K562 (cell line): Measurements from ENCODE around the gene GFRA1. TPM values are rescaled to one million over a fixed set of nuclear protein-coding genes. Genes with fewer than 3 reads are reported as not detected.

Source experiments
- ATAC-seq: fragments of 200-7000 bp; cut with Tn5 transposase; 3 replicates; pipeline ENCODE4 v1.9.1; 2020; ENCODE audit warnings: moderate library complexity
- BruUV-seq: library from RNA; stranded (reverse); fragments of 400-500 nt; replicated peaks from 2 replicates; lab custom pipeline; 2021; lab: Mats Ljungman, UMichigan
- CTCF ChIA-PET: fragments of 300-600 bp; formaldehyde crosslinking; extraction: SDS; loops from one replicate; lab custom pipeline; 2021; ENCODE audit warnings: low intra/inter-chr PET ratio; lab: Yijun Ruan, JAX
- POLR2A ChIA-PET: fragments of 300-600, 350-650 bp; sonication (Branson Sonifier 250); formaldehyde crosslinking; extraction: SDS; loops from one replicate; lab custom pipeline; 2021; ENCODE audit warnings: antibody characterized with exemption, inconsistent platforms; lab: Yijun Ruan, JAX
- DNase-seq, 4 experiments: peaks; one replicate each; pipeline versions ENCODE4 v3.0.0 to v3.0.0-alpha.2; 2011 to 2018; ENCODE audit warnings: low spot score in 3 of 4, mixed read lengths in 3 of 4; ENCODE audit errors: extremely low read depth in 1 of 4
- FAIRE-seq: peaks from 2 replicates; lab custom pipeline; 2011; peaks lifted over from hg19 to GRCh38; lab: Jason Lieb, UNC
- H2AFZ ChIP-seq: 2 replicates; pipeline ENCODE4 v1.6.0; 2011; ENCODE audit warnings: low read depth, low read length, control low read depth, inconsistent platforms
- H3K27ac ChIP-seq: fragments of 200-600 bp; 3 replicates; pipeline ENCODE4 v1.8.0; 2011; ENCODE audit warnings: low read depth, mild to moderate bottlenecking, control low read depth, inconsistent platforms, low read length, moderate library complexity, mixed read lengths; ENCODE audit errors: extremely low read depth
- H3K27me3 ChIP-seq, 2 experiments: fragments of 300-600 bp in 1 of 2; 2 replicates in 1 of 2; 3 replicates in 1 of 2; pipeline versions ENCODE4 v1.6.0 to v1.8.0; 2011; ENCODE audit warnings: inconsistent platforms in 2 of 2, low read length in 2 of 2, mild to moderate bottlenecking in 1 of 2, mixed read lengths in 1 of 2, moderate library complexity in 1 of 2; ENCODE audit not compliant: control insufficient read depth in 2 of 2, insufficient read depth in 2 of 2
- H3K36me3 ChIP-seq: fragments of 300-600 bp; 3 replicates; pipeline ENCODE4 v1.8.0; 2011; ENCODE audit warnings: mild to moderate bottlenecking, low read length, inconsistent platforms; ENCODE audit not compliant: control insufficient read depth, insufficient read depth
- H3K4me1 ChIP-seq, 2 experiments: fragments of 200-600 bp in 1 of 2; replicated peaks in 1 of 2; 2 replicates in 1 of 2; 3 replicates in 1 of 2; pipeline versions ENCODE4 v1.5.1 to v1.8.0; 2011; ENCODE audit warnings: inconsistent platforms in 2 of 2, low read length in 2 of 2, mild to moderate bottlenecking in 1 of 2, mixed read lengths in 1 of 2, moderate library complexity in 1 of 2; ENCODE audit not compliant: control insufficient read depth in 2 of 2, insufficient read depth in 2 of 2
- H3K4me2 ChIP-seq: 2 replicates; pipeline ENCODE4 v1.6.1; 2011; ENCODE audit warnings: low read length, control low read depth, inconsistent platforms, mixed read lengths; ENCODE audit not compliant: insufficient read depth
- H3K4me3 ChIP-seq: fragments of 200-600 bp; sonication (generic), shearing (Covaris generic); 2 replicates; pipeline ENCODE4 v1.5.1; 2016; ENCODE audit warnings: control low read depth, inconsistent platforms
- H3K79me2 ChIP-seq: fragments of 200-600 bp; 3 replicates; pipeline ENCODE4 v1.8.0; 2011; ENCODE audit warnings: low read length, inconsistent platforms; ENCODE audit not compliant: control insufficient read depth, insufficient read depth
- H3K9ac ChIP-seq, 2 experiments: 2 replicates each; pipeline versions ENCODE4 v1.6.0 to v1.6.1; 2011; ENCODE audit warnings: low read depth in 2 of 2, low read length in 2 of 2, control low read depth in 1 of 2, inconsistent platforms in 1 of 2, mild to moderate bottlenecking in 1 of 2, mixed read lengths in 1 of 2; ENCODE audit not compliant: insufficient read depth in 1 of 2
- H3K9me1 ChIP-seq: one replicate; pipeline ENCODE4 v1.6.0; 2011; ENCODE audit warnings: inconsistent platforms, mild to moderate bottlenecking, low read length, moderate library complexity; ENCODE audit not compliant: control insufficient read depth, insufficient read depth
- H3K9me3 ChIP-seq: replicated peaks from 2 replicates; pipeline ENCODE4 v1.5.1; 2011; ENCODE audit warnings: low read depth, low read length, inconsistent platforms; ENCODE audit not compliant: control insufficient read depth, insufficient read depth
- H4K20me1 ChIP-seq: replicated peaks from 2 replicates; pipeline ENCODE4 v1.6.1; 2011; ENCODE audit warnings: low read length, inconsistent platforms, mixed read lengths; ENCODE audit not compliant: control insufficient read depth, insufficient read depth
- ATF2 ChIP-seq: sonication (generic); formaldehyde crosslinking; IDR thresholded peaks from 2 replicates; pipeline ENCODE4 v1.8.1; 2022; ENCODE audit warnings: missing genetic modification reagents
- FOXP4 ChIP-seq: sonication (generic); formaldehyde crosslinking; IDR thresholded peaks from 2 replicates; pipeline ENCODE4 v1.8.0; 2022; ENCODE audit warnings: mild to moderate bottlenecking, missing genetic modification reagents, borderline replicate concordance
- SMAD4 ChIP-seq: fragments of 250-450 bp; sonication (Bioruptor Pico); conservative IDR thresholded peaks from 2 replicates; pipeline ENCODE4 v1.8.0; 2021; ENCODE audit warnings: inconsistent platforms, mild to moderate bottlenecking, moderate library complexity
- ZKSCAN8 ChIP-seq: fragments of 200-800 bp; sonication (Bioruptor generic); IDR thresholded peaks from 2 replicates; pipeline ENCODE4 v1.6.1; 2016; ENCODE audit warnings: missing genetic modification characterization, missing compliant biosample characterization
- ZNF431 ChIP-seq: sonication (generic); formaldehyde crosslinking; IDR thresholded peaks from 2 replicates; pipeline ENCODE4 v1.8.0; 2022; ENCODE audit warnings: mild to moderate bottlenecking, missing genetic modification reagents
- ZNF436 ChIP-seq: fragments of 250-450, 450-650 bp; sonication (Bioruptor Pico); formaldehyde crosslinking; IDR thresholded peaks from 2 replicates; pipeline ENCODE4 v1.7.0; 2020; ENCODE audit warnings: mild to moderate bottlenecking
- WGBS: fragments of 100-300 bp; shearing (Covaris generic); methylation state at CpG from one replicate; pipeline ENCODE4 v1.1.6; 2016; ENCODE audit warnings: low coverage, mixed read lengths; ENCODE audit not compliant: insufficient coverage; ENCODE audit errors: missing lambda C conversion rate; 5-methylcytosine and 5-hydroxymethylcytosine counted together
- in situ Hi-C: fragments of 300-500 bp; cut with MboI; formaldehyde crosslinking; loops from 4 replicates; pipeline ENCODE4 v1.15.0; 2018; ENCODE audit warnings: inconsistent platforms, mixed read lengths
- intact Hi-C: fragments of 100-400 bp; cut with micrococcal nuclease; formaldehyde crosslinking; loops from 2 replicates; pipeline ENCODE4 v1.14.2; 2022
- polyA plus RNA-seq, 8 experiments: library from polyadenylated mRNA; depleted of rRNA in 4 of 8; stranded (reverse) in 5 of 8; unstranded in 3 of 8; fragments of >200 nt; fragmentation: Nextera tagmentation in 2 of 8; fragmentation: Illumina TruSeq in 1 of 8; extraction: Ambion mirVana in 2 of 8; extraction: Trizol in 1 of 8; gene quantifications; 2 replicates each; pipeline versions ENCODE4 v1.2.1 to v1.2.3, GENCODE V29; 2011 to 2014; ENCODE audit warnings: inconsistent platforms in 1 of 8, missing spikeins in 1 of 8
- total RNA-seq, 7 experiments: library from RNA; depleted of rRNA in 6 of 7; stranded (reverse); fragments of >200 nt in 6 of 7; fragmentation: Illumina TruSeq in 2 of 7; extraction: Trizol in 2 of 7; gene quantifications; 2 replicates each; pipeline versions ENCODE4 v1.2.1 to v1.2.3, GENCODE V29; 2011 to 2021; ENCODE audit warnings: low replicate concordance in 1 of 7

Gene GFRA1
- total and polyA plus RNA-seq, 9 of the 15 experiments (the other 6 are each of a cell fraction or from before 2014, with no cell fraction given) = 0.04 TPM; not detected in 8

- TF ChIP-seq ZNF436 (CRISPR knock-in tag) (no peak), ATF2 (no peak)
- TF ChIP-seq, all 486 proteins: peak for 0
Measured at GRCh38 chr10:116115036-116115641, 157.9 kb downstream of the GFRA1 start (continued).

- Histone ChIP-seq H3K9ac (no peak overlapping the region), H3K36me3 (no peaks in the 10 kb centered on the region), H3K27ac (no peak overlapping the region), H2AFZ (no peak overlapping the region), H3K9me1 (no peaks in the 10 kb centered on the region), H3K9me3 (no peaks in the 10 kb centered on the region), H3K27me3 (no peaks in the 10 kb centered on the region), H3K79me2 (no peaks in the 10 kb centered on the region), H4K20me1 (no peaks in the 10 kb centered on the region), H3K4me3 (no peak overlapping the region), H3K4me1 (no peaks in the 10 kb centered on the region), H3K4me2 (no peak overlapping the region)
- in situ Hi-C loops = no loop called here
- no TSS peak for BruUV-seq
- CTCF ChIA-PET = no interaction called here
- intact Hi-C loops = no loop called here
- TF ChIP-seq ZKSCAN8 (CRISPR knock-in tag) (no peak), ZNF431 (CRISPR knock-in tag) (no peak), SMAD4 (CRISPR knock-in tag) (no peak), FOXP4 (no peak)
- ATAC-seq (no peak), DNase-seq (no peak), FAIRE-seq (no peak)
- POLR2A ChIA-PET = no interaction called here
- WGBS = 2% methylated on average over 15 of the region's 16 CpGs
Measured at GRCh38 chr10:116113721-116114501, 159.1 kb downstream of the GFRA1 start.
